Stimulated activated naive CD8-positive, alpha-beta T cell treated with anti-CD3 and anti-CD28 coated beads, Interleukin-15, amount 100 ng/mL, for 72 hours (primary cell): ENCODE results near the gene ATXN7L1.
A peak's percentile ranks its signal among the peaks of the same experiment; 100 is the strongest.

Experiments used
- ATAC-seq: fragments of 150-1000 bp; cut with Tn5 transposase; 2 replicates; pipeline ENCODE4 v1.10.0; 2021; ENCODE audit warnings: mild to moderate bottlenecking, moderate library complexity
- DNase-seq, 2 donors: peaks; one replicate each; pipeline ENCODE4 v3.0.0; 2021 to 2022
- H3K27ac Mint-ChIP-seq, 2 donors: one replicate each; pipeline ENCODE4 v1.8.0; 2022; ENCODE audit warnings: mild to moderate bottlenecking in 2 of 2, mixed read lengths in 2 of 2, moderate library complexity in 2 of 2
- H3K27me3 Mint-ChIP-seq: one replicate; pipeline ENCODE4 v1.8.0; 2022; ENCODE audit warnings: mixed read lengths
- H3K4me1 Mint-ChIP-seq: one replicate; pipeline ENCODE4 v1.8.0; 2022; ENCODE audit warnings: mild to moderate bottlenecking, mixed read lengths
- H3K4me3 Mint-ChIP-seq, 2 donors: one replicate each; pipeline ENCODE4 v1.8.0; 2022; ENCODE audit warnings: mild to moderate bottlenecking in 2 of 2, mixed read lengths in 2 of 2, moderate library complexity in 1 of 2
- H3K9me3 Mint-ChIP-seq, 2 donors: one replicate each; pipeline ENCODE4 v1.8.0; 2022; ENCODE audit warnings: mixed read lengths in 2 of 2

The ATXN7L1 gene

DNA sequence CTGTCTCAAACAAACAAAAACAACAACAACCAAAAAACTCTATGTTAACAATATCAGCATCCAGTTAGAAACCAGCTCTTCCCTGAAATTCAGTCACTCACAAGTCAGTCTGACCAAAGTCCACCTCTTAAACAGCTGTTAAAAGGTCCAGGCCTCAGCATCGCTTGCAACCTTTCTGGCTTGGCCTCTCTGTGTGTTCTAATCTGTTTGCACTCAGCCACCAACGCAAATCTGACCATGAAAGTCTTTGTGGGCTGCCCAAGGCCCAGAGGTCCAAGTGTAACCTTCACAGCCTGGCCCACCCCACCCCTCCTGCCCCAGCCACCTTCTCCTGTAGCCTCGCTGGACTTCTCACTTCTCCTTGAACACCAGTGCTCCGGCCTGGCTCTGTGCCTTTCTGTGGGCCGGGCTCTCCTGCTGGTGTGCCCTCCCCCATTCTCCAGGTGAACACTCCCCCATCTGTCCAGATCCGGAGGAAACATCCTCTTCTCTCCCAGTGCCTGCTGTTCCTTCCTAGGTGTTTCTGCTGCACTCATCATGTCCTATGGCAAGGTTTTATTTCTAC is 222.9 kb downstream of the ATXN7L1 start:
- Mint-ChIP-seq H3K4me3 (no peak overlapping the region), H3K27ac (no peak overlapping the region), H3K4me1 (peaks cover 22% of the 10 kb centered on the region), H3K9me3 (no peaks in the 10 kb centered on the region), H3K27me3 (no peaks in the 10 kb centered on the region)
- ATAC-seq, result no peak
- no peak for DNase-seq

DNA sequence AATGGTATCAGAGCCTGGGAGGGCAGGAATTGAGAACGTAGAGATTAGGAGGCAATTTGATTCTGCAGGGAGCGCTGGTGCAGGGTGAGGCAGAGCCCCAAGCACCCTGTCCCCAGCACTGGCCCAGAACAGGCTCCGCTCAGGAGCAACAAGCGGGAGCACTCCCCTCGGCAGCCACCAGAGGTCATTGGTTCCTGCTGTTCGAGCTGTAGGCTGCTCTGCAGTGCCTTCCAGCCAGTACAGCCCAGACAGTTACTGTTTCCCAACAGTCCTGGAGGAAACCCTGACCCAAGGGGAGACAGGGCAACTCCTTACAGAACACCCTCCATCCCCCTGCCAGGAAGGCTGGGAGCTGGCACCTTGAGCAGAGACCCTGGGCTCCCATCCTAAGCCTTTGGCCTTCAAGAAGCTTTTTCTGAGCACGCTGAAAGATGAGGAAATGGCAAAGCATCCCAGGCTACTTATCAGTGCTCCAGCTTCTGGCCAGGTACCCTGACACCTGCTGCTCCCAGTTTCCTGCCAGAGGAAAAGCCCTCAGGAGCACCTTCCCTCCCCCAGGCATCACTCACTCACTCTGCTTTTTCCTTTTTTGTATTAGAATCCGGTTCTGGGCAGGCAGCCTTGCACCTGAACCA is 223.9 kb downstream of the ATXN7L1 start:
- Mint-ChIP-seq H3K9me3 (no peaks in the 10 kb centered on the region), H3K27ac (peak overlapping the region in 1 of 2 donors; percentile 27), H3K27me3 (no peaks in the 10 kb centered on the region), H3K4me3 (no peak overlapping the region), H3K4me1 (peaks cover 31% of the 10 kb centered on the region)
- ATAC-seq (peak; percentile 87), DNase-seq (peak; percentile 52 to 61)

DNA sequence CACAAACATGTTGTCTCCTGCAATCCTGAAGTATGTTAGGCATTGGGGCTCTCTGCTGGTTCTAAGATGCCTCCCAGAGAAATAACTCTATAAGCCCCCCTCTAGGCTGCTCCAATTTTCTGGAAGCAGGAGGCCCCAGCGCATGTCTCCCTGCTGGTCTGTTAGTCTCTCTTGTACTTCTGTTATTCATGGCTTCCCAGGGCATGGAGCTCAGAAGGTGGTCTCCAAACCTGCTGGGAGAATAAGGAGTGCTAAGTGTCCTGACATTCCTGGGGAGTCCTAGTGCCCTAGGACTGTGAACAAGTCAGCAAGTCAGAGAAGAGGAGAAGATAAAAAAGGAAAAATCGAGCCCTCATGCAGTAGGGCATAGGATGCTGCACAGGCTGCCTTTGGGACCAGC is 224.6 kb downstream of the ATXN7L1 start:
- Mint-ChIP-seq H3K27ac (peak overlapping the region in 1 of 2 donors; percentile 27), H3K9me3 (no peaks in the 10 kb centered on the region), H3K4me1 (peaks cover 26% of the 10 kb centered on the region), H3K4me3 (no peak overlapping the region), H3K27me3 (no peaks in the 10 kb centered on the region)
- ATAC-seq (no peak), DNase-seq (no peak)

DNA sequence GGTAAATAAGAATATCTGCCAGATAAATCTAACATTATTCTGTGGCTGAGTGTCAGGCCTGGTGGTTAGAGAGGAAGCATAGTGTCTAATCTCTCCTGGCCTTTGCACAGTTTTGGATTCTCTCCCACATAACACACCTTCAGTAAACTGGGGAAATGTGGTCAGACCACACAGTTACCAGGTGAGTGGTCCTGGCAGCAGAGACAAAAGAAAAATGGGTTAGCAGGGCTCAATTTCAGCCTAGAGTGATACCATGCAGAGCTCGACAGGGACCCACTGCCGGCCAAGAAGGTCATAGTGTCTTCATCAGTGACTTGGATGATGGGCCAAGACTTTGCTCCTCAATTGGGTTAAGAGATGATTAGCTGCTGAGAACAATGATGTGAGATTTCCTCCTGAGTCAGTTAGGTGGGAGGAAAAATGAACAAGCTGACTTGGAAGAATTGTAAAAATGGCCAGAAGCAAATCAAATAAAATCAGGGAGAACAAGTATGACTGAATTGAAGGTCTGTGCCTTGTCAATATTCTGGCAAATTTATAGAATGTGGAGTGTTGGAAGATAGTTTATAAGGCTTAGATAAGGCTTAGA is 225.9 kb downstream of the ATXN7L1 start:
- DNase-seq, result no peak
- Mint-ChIP-seq H3K4me1 (peaks cover 25% of the 10 kb centered on the region), H3K27ac (no peak overlapping the region), H3K9me3 (no peaks in the 10 kb centered on the region), H3K27me3 (no peaks in the 10 kb centered on the region), H3K4me3 (no peak overlapping the region)
- ATAC-seq, result peak; percentile 33

DNA sequence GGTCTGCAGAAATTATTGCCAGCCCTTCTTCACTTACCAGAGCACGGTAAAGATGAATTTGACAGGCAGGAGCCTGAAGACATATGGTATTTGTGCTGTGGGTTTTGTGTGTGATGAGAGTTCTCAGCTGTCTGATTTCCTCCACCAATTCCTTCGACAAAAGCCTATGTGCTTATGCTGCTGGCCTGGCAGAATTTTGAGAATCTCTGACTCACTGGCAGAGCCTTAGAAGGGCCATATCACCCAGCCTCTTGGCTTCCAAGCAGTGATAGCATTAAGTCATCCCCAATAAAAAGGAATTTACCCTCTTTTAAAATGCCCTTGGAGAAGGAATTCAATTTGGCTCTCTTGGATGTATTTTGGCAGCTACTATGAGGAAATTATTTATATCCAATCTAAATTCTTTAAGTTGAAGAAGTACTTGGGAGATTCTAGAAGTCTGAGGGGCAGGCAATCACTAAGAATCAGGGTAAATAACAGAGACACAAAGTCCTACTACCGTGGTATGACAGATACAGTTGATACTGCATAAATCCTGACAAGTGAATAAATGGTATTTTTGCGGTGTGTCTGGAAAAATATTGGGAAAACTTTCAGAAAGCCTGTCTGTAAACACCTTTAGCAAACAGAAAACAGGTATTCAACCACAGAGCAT is 226.5 kb downstream of the ATXN7L1 start:
- Mint-ChIP-seq H3K4me1 (peaks cover 25% of the 10 kb centered on the region), H3K4me3 (no peak overlapping the region), H3K9me3 (no peaks in the 10 kb centered on the region), H3K27ac (no peak overlapping the region), H3K27me3 (no peaks in the 10 kb centered on the region)
- ATAC-seq (no peak), DNase-seq (no peak)

DNA sequence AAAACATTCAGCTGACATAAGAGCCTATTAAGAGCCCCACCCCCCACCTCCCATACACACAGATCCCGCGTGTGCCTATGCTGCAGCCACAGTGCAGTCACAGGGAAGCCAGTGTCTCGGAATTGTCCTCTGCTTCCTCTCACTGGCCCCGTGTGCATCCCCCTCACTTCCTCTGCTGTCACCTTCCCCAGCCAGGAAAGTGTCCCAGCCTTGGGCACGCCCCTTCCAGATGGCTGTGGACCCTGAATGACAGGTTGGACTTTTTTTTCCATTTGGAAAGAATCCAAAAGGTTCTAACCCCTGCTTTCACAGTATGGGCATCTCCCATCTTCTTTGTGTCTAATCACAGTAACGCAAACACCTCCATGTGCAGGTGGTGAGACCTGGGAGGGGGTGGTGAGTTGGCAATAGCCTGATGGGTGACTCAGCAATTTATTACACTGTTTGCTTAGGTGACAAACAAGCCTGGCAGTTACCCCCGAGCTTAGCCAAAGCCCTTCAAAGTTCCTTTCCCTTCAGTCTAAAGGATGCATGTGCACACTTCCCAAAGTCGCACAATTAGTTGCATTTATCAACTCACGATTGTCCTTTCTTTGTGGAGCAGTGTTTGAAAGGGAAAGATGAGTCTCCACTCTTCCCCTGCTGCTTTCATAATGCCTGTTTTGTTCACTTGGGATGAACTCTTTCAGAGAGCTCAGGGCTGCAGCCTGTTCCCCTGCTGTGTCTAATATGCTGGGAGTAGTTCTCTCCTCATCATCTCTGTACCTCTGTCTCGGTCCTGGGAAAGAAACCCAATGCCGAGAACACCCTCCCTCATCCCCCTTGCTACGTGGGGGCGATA is 227.6 kb downstream of the ATXN7L1 start:
- Mint-ChIP-seq H3K27ac (peak overlapping the region; percentile 24 to 39), H3K4me1 (peaks cover 25% of the 10 kb centered on the region), H3K4me3 (no peak overlapping the region), H3K9me3 (no peaks in the 10 kb centered on the region), H3K27me3 (no peaks in the 10 kb centered on the region)
- DNase-seq (no peak), ATAC-seq (no peak)

DNA sequence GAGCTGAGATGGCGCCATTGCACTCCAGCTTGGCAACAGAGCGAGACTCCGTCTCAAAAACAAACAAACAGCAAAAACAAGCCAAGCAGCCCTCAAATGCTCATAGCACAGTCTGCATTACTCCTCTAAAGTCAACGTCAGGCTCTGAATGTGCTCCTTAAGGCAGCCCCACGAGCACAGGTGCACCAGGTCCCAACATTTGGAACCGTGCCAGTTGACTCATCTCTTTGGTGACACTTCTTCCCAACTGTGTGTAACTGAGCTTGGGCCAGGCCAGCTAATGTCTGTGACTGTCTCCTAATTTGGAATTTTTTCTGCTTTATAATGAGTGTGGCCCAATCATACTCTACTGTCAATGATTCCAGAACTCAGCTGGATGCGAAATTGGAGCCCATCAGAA is 228.8 kb downstream of the ATXN7L1 start:
- no peak overlapping the region for H3K27ac Mint-ChIP-seq

DNA sequence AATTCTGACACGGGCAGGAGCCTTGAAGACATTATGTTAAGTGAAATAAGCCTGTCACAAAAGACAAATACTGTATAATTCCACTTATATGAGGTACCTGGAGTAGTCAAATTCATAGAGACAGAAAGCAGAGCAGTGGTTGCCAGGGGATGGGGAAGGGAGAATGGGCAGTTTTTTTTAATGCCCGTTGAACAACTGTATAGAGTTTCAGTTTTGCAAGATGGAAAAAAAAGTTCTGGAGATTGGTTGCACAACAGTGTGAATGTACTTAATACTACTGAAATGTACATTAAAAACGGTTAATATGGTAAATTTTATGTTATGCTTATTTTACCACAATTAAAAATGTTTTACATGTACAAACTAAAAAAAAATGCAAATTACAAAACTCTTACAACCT is 231.5 kb downstream of the ATXN7L1 start:
- no peak overlapping the region for H3K27ac Mint-ChIP-seq
- no peak for ATAC-seq

More for the DNA sequence above, 228.8 kb downstream of the ATXN7L1 start:
- ATAC-seq, result no peak
- no peak overlapping the region for H3K4me3 Mint-ChIP-seq
- H3K4me1 Mint-ChIP-seq, result peaks cover 25% of the 10 kb centered on the region
- H3K9me3 Mint-ChIP-seq, result no peaks in the 10 kb centered on the region
- no peak for DNase-seq
- no peaks in the 10 kb centered on the region for H3K27me3 Mint-ChIP-seq

DNA sequence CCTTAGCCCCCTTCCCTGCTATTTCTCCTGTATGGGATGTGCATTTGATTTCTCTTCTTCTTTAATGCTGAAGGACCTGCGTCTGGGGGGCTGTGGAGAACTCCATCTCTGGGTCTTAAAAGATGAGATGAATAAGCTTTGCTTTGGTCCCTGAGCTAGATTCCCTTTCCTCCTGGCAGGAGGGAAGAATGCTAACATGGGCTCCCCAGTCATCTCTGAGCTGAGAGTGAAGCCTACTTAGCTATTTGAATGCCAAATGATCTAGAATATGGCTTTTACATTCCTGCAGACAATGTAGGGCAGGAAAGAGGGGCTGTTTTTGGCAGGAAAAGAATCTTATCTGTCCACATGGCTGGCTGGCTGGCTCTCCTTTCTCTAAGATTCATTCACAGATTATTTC is 232.5 kb downstream of the ATXN7L1 start:
- H3K9me3 Mint-ChIP-seq, result no peaks in the 10 kb centered on the region
- DNase-seq (no peak), ATAC-seq (no peak)
- H3K4me3 Mint-ChIP-seq, result no peak overlapping the region
- peaks cover 11% of the 10 kb centered on the region for H3K4me1 Mint-ChIP-seq
- no peaks in the 10 kb centered on the region for H3K27me3 Mint-ChIP-seq
- H3K27ac Mint-ChIP-seq, result no peak overlapping the region

More for the DNA sequence above, 231.5 kb downstream of the ATXN7L1 start:
- Mint-ChIP-seq H3K9me3 (no peaks in the 10 kb centered on the region), H3K4me1 (peaks cover 19% of the 10 kb centered on the region), H3K27me3 (no peaks in the 10 kb centered on the region), H3K4me3 (no peak overlapping the region)
- no peak for DNase-seq

DNA sequence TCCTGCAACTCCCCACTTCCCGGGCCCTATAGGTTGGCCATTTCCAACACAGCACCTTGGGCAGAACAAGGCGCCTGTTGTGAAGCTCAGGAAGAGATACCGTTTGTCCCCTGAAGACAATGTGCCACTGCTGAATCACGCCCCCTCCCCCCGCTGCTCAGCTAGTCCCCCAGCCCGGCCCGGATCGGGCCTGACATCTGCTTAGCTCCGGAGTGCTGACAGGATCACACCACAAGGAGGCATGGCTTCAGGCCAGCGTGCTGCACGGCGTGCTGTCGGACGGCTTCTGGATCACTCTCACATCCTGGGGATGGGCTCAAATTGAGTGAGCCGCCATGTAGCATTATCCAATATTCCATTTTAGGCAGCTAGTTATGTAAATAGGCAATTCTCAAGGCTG is 233.0 kb downstream of the ATXN7L1 start:
- H3K27ac Mint-ChIP-seq, result no peak overlapping the region

DNA sequence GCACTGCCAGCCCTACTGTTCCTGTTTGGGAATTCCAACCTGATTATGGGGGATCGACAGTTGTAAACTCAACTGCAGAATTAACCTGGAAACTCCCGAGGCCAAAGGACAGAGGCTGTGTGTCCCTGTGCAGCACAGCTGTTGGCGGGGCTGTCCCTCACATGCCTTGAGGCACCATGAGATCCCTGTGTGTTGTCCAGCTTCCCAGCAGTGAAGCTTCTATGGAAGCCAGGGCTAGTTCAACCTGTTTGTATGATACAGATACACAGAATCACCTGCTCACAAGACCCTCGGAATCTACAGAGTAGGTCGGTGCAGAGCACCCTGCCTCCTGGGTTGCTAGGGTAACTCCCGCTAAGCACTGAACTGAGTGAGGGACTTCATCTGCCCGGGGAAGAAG is 234.1 kb downstream of the ATXN7L1 start:
- ATAC-seq (no peak), DNase-seq (no peak)
- Mint-ChIP-seq H3K27ac (no peak overlapping the region), H3K27me3 (no peaks in the 10 kb centered on the region), H3K4me3 (no peak overlapping the region), H3K9me3 (no peaks in the 10 kb centered on the region), H3K4me1 (no peaks in the 10 kb centered on the region)

More for the DNA sequence above, 233.0 kb downstream of the ATXN7L1 start:
- H3K9me3 Mint-ChIP-seq, result no peaks in the 10 kb centered on the region
- no peak for ATAC-seq
- H3K27me3 Mint-ChIP-seq, result no peaks in the 10 kb centered on the region
- no peak for DNase-seq
- peaks cover 7% of the 10 kb centered on the region for H3K4me1 Mint-ChIP-seq
- no peak overlapping the region for H3K4me3 Mint-ChIP-seq

DNA sequence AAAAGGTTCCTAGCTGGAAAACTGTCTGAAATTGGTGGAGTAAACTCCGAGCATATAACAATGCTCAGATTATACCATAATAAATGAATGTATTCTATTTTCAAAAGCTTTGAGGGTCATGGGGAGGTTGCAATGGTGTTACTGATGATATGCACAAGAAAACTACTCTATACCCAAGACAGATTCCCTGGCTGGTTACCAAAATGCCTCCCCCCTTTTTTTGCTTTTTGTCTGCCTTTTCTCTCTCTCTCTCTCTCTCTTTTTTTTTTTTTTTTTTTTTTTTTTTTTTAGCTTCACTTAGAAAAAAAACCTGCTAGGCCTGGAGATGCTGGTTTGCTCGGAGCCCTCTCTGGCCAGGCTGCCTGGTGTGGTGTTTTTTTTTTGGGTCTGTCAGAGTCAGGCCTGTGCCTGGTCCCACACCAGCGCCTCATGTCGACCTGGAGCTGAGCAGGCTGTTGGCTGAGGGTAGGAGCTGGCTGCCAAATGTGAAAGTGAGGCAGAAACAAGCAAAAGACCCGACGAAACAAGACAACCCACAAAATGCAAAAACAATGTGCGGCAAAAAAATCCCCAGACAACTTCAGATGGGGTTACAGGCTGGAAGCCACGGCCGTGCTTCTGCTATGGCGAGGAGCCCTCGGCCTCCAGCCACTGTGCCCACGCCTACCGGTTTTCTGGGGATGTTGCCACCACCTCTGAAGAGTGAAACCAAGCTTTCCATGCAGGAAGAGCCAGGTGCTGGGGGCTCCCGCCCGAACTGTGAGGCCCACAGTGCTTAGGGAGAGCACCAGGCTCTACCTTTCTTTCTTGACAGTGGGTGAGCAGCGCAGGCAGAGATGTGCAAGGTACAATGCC is 235.2 kb downstream of the ATXN7L1 start:
- Mint-ChIP-seq H3K27me3 (no peaks in the 10 kb centered on the region), H3K9me3 (no peaks in the 10 kb centered on the region), H3K4me3 (no peak overlapping the region), H3K4me1 (no peaks in the 10 kb centered on the region), H3K27ac (no peak overlapping the region)
- ATAC-seq (peak; percentile 12), DNase-seq (no peak)

DNA sequence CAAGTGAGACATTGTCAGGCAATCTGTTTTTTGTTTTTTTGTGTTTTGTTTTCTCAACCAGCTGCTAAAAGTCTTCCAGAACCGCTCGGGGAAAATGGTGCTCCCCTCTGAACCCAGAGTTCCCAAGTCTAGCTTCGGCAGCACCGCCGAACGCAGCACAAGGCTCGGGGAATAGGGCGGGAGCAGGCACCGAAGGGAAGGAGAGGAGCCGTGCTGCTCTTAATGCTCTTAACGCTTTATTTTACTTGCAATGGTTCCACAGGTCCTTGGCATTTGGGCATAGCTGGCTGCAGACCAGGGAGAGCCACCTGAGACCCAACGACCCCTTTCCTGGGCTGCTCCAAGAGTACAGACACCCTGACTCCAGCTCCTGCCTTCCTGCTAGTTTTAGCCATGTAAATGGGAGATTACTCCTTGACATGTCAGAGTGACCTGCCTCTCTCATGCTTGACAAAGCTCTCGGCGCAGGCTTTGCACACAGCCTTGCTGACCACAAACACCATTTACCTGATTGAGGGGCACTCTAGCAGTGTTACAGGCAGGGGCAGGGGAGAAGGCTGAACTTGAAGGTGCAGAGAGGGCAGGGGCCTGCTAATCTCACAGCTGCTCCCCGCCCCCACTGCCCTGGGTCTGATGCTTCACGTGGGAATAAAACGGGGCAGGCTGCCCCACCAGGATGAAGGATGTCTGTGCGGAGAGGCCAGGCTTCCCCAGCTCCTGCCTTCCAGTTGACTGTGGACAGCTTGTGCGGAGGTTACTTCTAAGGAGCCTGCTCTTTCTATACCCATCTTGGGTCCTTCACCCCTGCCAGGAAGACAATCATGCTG is 236.5 kb downstream of the ATXN7L1 start:
- ATAC-seq (no peak), DNase-seq (no peak)
- Mint-ChIP-seq H3K9me3 (no peaks in the 10 kb centered on the region), H3K27ac (no peak overlapping the region), H3K27me3 (no peaks in the 10 kb centered on the region), H3K4me1 (no peaks in the 10 kb centered on the region), H3K4me3 (no peak overlapping the region)

DNA sequence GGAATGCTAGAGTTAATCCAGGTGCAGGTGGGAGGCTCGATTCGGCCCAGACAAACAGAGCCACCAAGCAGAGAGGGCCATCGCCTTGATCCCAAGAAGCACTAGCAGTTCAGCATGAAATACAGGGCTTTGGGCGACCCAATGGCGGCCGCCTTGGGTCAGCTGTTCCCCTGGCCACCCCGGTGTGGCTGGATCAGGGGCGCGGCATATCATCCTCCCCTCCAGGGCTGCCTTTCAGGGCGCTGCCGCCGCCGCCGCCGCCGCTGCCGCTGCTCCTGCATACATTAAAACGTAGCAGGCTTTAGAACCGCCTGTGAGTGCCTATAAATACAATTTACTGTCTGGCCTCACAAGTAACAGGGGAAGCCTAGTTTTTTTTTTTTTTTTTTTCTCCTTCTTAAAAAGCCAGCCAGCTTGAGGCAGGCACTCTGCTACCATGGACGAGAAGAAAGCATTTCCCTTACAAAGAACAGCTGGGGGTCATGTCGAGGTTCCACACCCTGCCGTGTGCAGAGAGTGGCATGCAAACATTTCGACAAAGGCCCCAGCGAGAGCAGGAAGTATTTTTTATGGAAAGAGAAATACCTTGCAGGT is 237.4 kb downstream of the ATXN7L1 start:
- ATAC-seq (no peak), DNase-seq (no peak)
- Mint-ChIP-seq H3K27ac (no peak overlapping the region), H3K4me1 (no peaks in the 10 kb centered on the region), H3K9me3 (no peaks in the 10 kb centered on the region), H3K27me3 (no peaks in the 10 kb centered on the region), H3K4me3 (no peak overlapping the region)
